Smooth muscle cell (in vitro differentiated cells): Measurements from ENCODE around the gene CACNA1I. TPM values are rescaled to one million over a fixed set of nuclear protein-coding genes. Genes with fewer than 3 reads are reported as not detected.

ENCODE experiments used
- DNase-seq: peaks from one replicate; lab custom pipeline; 2025; ENCODE audit not compliant: unreplicated experiment; lab: John Stamatoyannopoulos, UW
- H2AFZ ChIP-seq: fragments of 200-600 bp; sonication (generic); 2 replicates; pipeline ENCODE4 v1.6.0; 2016; ENCODE audit warnings: antibody characterized with exemption, low read depth, mild to moderate bottlenecking
- H3F3A ChIP-seq: fragments of 200-600 bp; sonication (generic); 2 replicates; pipeline ENCODE4 v1.6.0; 2017; ENCODE audit warnings: antibody characterized with exemption, low read depth
- H3K27ac ChIP-seq: fragments of 200-600 bp; sonication (generic); 2 replicates; pipeline ENCODE4 v1.5.1; 2016; ENCODE audit warnings: low read depth, mild to moderate bottlenecking
- H3K27me3 ChIP-seq: fragments of 200-600 bp; sonication (generic); 2 replicates; pipeline ENCODE4 v1.6.1; 2016; ENCODE audit warnings: low read depth, mild to moderate bottlenecking
- H3K36me3 ChIP-seq: fragments of 200-600 bp; sonication (generic); 2 replicates; pipeline ENCODE4 v1.5.1; 2016; ENCODE audit warnings: low read depth
- H3K4me1 ChIP-seq: fragments of 200-600 bp; sonication (generic); 2 replicates; pipeline ENCODE4 v1.5.1; 2016; ENCODE audit warnings: low read depth
- H3K4me2 ChIP-seq: fragments of 200-600 bp; sonication (generic); 2 replicates; pipeline ENCODE4 v1.6.0; 2016; ENCODE audit warnings: mild to moderate bottlenecking
- H3K4me3 ChIP-seq: fragments of 200-600 bp; sonication (generic); 2 replicates; pipeline ENCODE4 v1.5.1; 2016; ENCODE audit warnings: mild to moderate bottlenecking
- H3K79me2 ChIP-seq: fragments of 200-600 bp; sonication (generic); 2 replicates; pipeline ENCODE4 v1.6.0; 2016; ENCODE audit warnings: low read depth, mild to moderate bottlenecking
- H3K9ac ChIP-seq: fragments of 200-600 bp; sonication (generic); 2 replicates; pipeline ENCODE4 v1.6.0; 2016; ENCODE audit warnings: low read depth
- H3K9me3 ChIP-seq: fragments of 200-600 bp; sonication (generic); replicated peaks from 2 replicates; pipeline ENCODE4 v1.5.1; 2016; ENCODE audit warnings: low read depth
- H4K20me1 ChIP-seq: fragments of 200-600 bp; sonication (generic); 2 replicates; pipeline ENCODE4 v1.6.0; 2016; ENCODE audit warnings: low read depth
- CTCF ChIP-seq: fragments of 200-600 bp; sonication (generic); IDR thresholded peaks from 2 replicates; pipeline ENCODE4 v1.5.1; 2017; ENCODE audit warnings: borderline replicate concordance, mild to moderate bottlenecking, antibody characterized with exemption; ENCODE audit not compliant: insufficient read depth, poor library complexity, severe bottlenecking
- WGBS: methylation state at CpG from one replicate; pipeline ENCODE4 v1.1.7; 2016; ENCODE audit warnings: low lambda C conversion rate; 5-methylcytosine and 5-hydroxymethylcytosine counted together
- polyA plus RNA-seq: library from polyadenylated mRNA; unstranded; fragments of >200 nt; fragmentation: Nextera tagmentation; extraction: Ambion mirVana; gene quantifications from 2 replicates; pipeline ENCODE4 v1.2.1, GENCODE V29; 2016
- total RNA-seq: library from RNA; depleted of rRNA; stranded (reverse); fragments of >200 nt; gene quantifications from 2 replicates; pipeline ENCODE4 v1.2.3, GENCODE V29; 2014

Gene CACNA1I
- total and polyA plus RNA-seq, 2 experiments from 2014 or later = not detected

GRCh38 chr22:39536711-39537110, 33.8 kb upstream of the CACNA1I start:
- WGBS = 76% methylated on average over 8 of the region's 8 CpGs
- Histone ChIP-seq H2AFZ (no peak overlapping the region), H3K4me2 (no peak overlapping the region), H3K36me3 (no peaks in the 10 kb centered on the region), H3K9me3 (no peaks in the 10 kb centered on the region), H3K4me1 (peaks cover 7% of the 10 kb centered on the region), H3K27ac (no peak overlapping the region), H4K20me1 (no peaks in the 10 kb centered on the region), H3K9ac (no peak overlapping the region), H3F3A (peaks cover 10% of the 10 kb centered on the region), H3K79me2 (peaks cover 4% of the 10 kb centered on the region), H3K4me3 (no peak overlapping the region), H3K27me3 (no peaks in the 10 kb centered on the region)
- DNase-seq = no peak
- no peak for TF ChIP-seq CTCF

GRCh38 chr22:39537975-39538374, 32.6 kb upstream of the CACNA1I start:
- no peaks in the 10 kb centered on the region for H3K79me2 ChIP-seq
- no peak overlapping the region for H3K9ac ChIP-seq
- H2AFZ ChIP-seq = no peak overlapping the region
- H3K4me2 ChIP-seq = no peak overlapping the region
- H3K9me3 ChIP-seq = no peaks in the 10 kb centered on the region
- WGBS = 50% methylated on average over 2 of the region's 2 CpGs
- peaks cover 4% of the 10 kb centered on the region for H3K4me1 ChIP-seq
- no peak overlapping the region for H3K4me3 ChIP-seq
- TF ChIP-seq CTCF = no peak
- H3K36me3 ChIP-seq = no peaks in the 10 kb centered on the region
- no peaks in the 10 kb centered on the region for H3K27me3 ChIP-seq
- peaks cover 10% of the 10 kb centered on the region for H3F3A ChIP-seq
- no peak for DNase-seq
- no peak overlapping the region for H3K27ac ChIP-seq
- no peaks in the 10 kb centered on the region for H4K20me1 ChIP-seq

- WGBS = 28% methylated on average over 11 of the region's 11 CpGs
- Histone ChIP-seq H3K36me3 (no peaks in the 10 kb centered on the region), H3F3A (no peaks in the 10 kb centered on the region), H3K4me3 (no peak overlapping the region), H3K4me2 (no peak overlapping the region), H3K27me3 (peaks cover 4% of the 10 kb centered on the region), H3K79me2 (no peaks in the 10 kb centered on the region), H3K9me3 (no peaks in the 10 kb centered on the region), H4K20me1 (no peaks in the 10 kb centered on the region), H3K9ac (no peak overlapping the region), H2AFZ (no peak overlapping the region), H3K4me1 (no peaks in the 10 kb centered on the region), H3K27ac (no peak overlapping the region)
- TF ChIP-seq CTCF = peak; percentile 45
- DNase-seq = no peak
Observed at GRCh38 chr22:39543095-39543494, 27.5 kb upstream of the CACNA1I start.
